Measurements from ENCODE around the gene PCBP2. TPM values are rescaled to one million over a fixed set of nuclear protein-coding genes. Genes with fewer than 3 reads are reported as not detected.

The PCBP2 gene
- total and polyA plus RNA-seq, 10 of the 15 experiments (the other 5 are each of a cell fraction or from before 2014, with no cell fraction given) = 109 to 803 (median 327) TPM

- TF ChIP-seq ZBTB40 (IDR thresholded peaks at IDR 0.05; ENCODE audit: borderline replicate concordance) (peak; percentile 93), SREBF1 (IDR thresholded peaks at IDR 0.05; ENCODE audit: low read length) (peak; percentile 85), POLR2AphosphoS5 (IDR thresholded peaks at IDR 0.05; ENCODE audit: low read length) (peak; percentile 91), JUNB (IDR thresholded peaks at IDR 0.05) (no peak; the same call in 1 of the 2 replicates), STAT3 (IDR thresholded peaks at IDR 0.05; ENCODE audit: low read depth, low read length) (no peak), EED (IDR thresholded peaks at IDR 0.05; ENCODE audit: low read depth) (no peak), RUNX3 (IDR thresholded peaks at IDR 0.05; ENCODE audit: low read length) (peak; percentile 33), CBX5 (IDR thresholded peaks at IDR 0.05; ENCODE audit: low read depth) (peak; percentile 54; the same call in 1 of the 2 replicates), TBL1XR1 (IDR thresholded peaks at IDR 0.05; ENCODE audit: low read depth, low read length) (peak; percentile 75), HDAC2 (IDR thresholded peaks at IDR 0.05) (no peak), TARDBP (IDR thresholded peaks at IDR 0.05; ENCODE audit: borderline replicate concordance) (peak; percentile 87; the same call in 1 of the 2 replicates), PAX8 (IDR thresholded peaks at IDR 0.05) (0 out of 2 replicates have a peak, but pooled peaks have one; percentile 29), USF1 (IDR thresholded peaks at IDR 0.05; ENCODE audit: borderline replicate concordance, extremely low read length, insufficient read depth, low read depth, low read length) (no peak), RAD21 (IDR thresholded peaks at IDR 0.05; ENCODE audit: insufficient read depth, low read depth, low read length) (no peak), IRF4 (IDR thresholded peaks at IDR 0.05; ENCODE audit: low read depth, low read length) (peak; percentile 52; the same call in 1 of the 2 replicates), NFYA (IDR thresholded peaks at IDR 0.05; ENCODE audit: borderline replicate concordance, low read depth, low read length) (no peak), BHLHE40 (IDR thresholded peaks at IDR 0.05; ENCODE audit: borderline replicate concordance in 1 of 2, low read depth in 2 of 2, low read length in 1 of 2) (peak; percentile 47 to 55; a peak in 2 of 4 replicates), ZNF217 (IDR thresholded peaks at IDR 0.05) (no peak), SRF (IDR thresholded peaks at IDR 0.05; ENCODE audit: low read depth in 2 of 2, low read length in 2 of 2) (0 out of 4 replicates have a peak, but pooled peaks of 1 of the 2 experiments have one; percentile 51), CREB1 (IDR thresholded peaks at IDR 0.05; ENCODE audit: low read depth) (peak; percentile 97), IKZF1 (conservative IDR thresholded peaks at IDR 0.05) (peak; percentile 96), MEF2A (IDR thresholded peaks at IDR 0.05; ENCODE audit: insufficient read depth, low read depth, low read length) (peak; percentile 73; the same call in 1 of the 2 replicates)
- TF ChIP-seq, protein P1, sequence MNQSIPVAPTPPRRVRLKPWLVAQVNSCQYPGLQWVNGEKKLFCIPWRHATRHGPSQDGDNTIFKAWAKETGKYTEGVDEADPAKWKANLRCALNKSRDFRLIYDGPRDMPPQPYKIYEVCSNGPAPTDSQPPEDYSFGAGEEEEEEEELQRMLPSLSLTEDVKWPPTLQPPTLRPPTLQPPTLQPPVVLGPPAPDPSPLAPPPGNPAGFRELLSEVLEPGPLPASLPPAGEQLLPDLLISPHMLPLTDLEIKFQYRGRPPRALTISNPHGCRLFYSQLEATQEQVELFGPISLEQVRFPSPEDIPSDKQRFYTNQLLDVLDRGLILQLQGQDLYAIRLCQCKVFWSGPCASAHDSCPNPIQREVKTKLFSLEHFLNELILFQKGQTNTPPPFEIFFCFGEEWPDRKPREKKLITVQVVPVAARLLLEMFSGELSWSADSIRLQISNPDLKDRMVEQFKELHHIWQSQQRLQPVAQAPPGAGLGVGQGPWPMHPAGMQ (IDR thresholded peaks at IDR 0.05; ENCODE audit: borderline replicate concordance) = no peak
Measured at GRCh38 chr12:53451661-53452158, at the start of gene PCBP2 (continued).

Measured in GM12878 (cell line).